Inflammatory macrophage treated with lipopolysaccharide for 1 hour (primary cell): ENCODE measurements around the gene CABYR.
"Not testable (repeated sequence)": the region's sequence is repeated elsewhere in the genome, so short reads cannot be mapped to it uniquely, and the experiment has no call there.

ENCODE experiments used
- DNase-seq, 2 donors: peaks; one replicate each; pipeline ENCODE4 v3.0.0-alpha.2; 2020 to 2022

The CABYR gene

GRCh38 chr18:24130494-24130893 is 8.4 kb upstream of the CABYR start:
- DNase-seq = no peak

- DNase-seq = no peak
These were observed 1.9 kb upstream of the CABYR start for GRCh38 chr18:24136967-24137373.

- DNase-seq = peak; percentile 38 to 45
These were observed 463 bp upstream of the CABYR start for GRCh38 chr18:24138409-24138788.

- no peak for DNase-seq
These were observed 1.8 kb downstream of the CABYR start for GRCh38 chr18:24140697-24141096.

- no peak for DNase-seq
These were observed 3.5 kb downstream of the CABYR start for GRCh38 chr18:24142376-24142775.

- DNase-seq = not testable (repeated sequence)
These were observed 10.7 kb downstream of the CABYR start for GRCh38 chr18:24149591-24149990.

GRCh38 chr18:24153397-24153796 is 14.5 kb downstream of the CABYR start:
- DNase-seq = no peak

GRCh38 chr18:24157855-24158254 is 19.0 kb downstream of the CABYR start:
- no peak for DNase-seq

GRCh38 chr18:24160086-24160485 is 21.2 kb downstream of the CABYR start:
- no peak for DNase-seq

- no peak for DNase-seq
These were observed 22.4 kb downstream of the CABYR start for GRCh38 chr18:24161304-24161703.

GRCh38 chr18:24168496-24168895 is 29.6 kb downstream of the CABYR start:
- DNase-seq = no peak

- no peak for DNase-seq
These were observed 31.5 kb downstream of the CABYR start for GRCh38 chr18:24170360-24170759.

GRCh38 chr18:24173997-24174396 is 35.1 kb downstream of the CABYR start:
- no peak for DNase-seq

- DNase-seq = peak; percentile 8 to 71
These were observed 38.0 kb downstream of the CABYR start for GRCh38 chr18:24176727-24177416.

- no peak for DNase-seq
These were observed 38.8 kb downstream of the CABYR start for GRCh38 chr18:24177499-24178133.

- DNase-seq = no peak
These were observed 41.2 kb downstream of the CABYR start for GRCh38 chr18:24180048-24180447.

- no peak for DNase-seq
These were observed 42.9 kb downstream of the CABYR start for GRCh38 chr18:24181806-24182205.

- no peak for DNase-seq
These were observed 46.9 kb downstream of the CABYR start for GRCh38 chr18:24185805-24186204.

- peak; percentile 7 to 24 for DNase-seq
These were observed 48.2 kb downstream of the CABYR start for GRCh38 chr18:24187049-24187448.

GRCh38 chr18:24187689-24188088 is 48.8 kb downstream of the CABYR start:
- DNase-seq = no peak

GRCh38 chr18:24188120-24188519 is 49.3 kb downstream of the CABYR start:
- no peak for DNase-seq

GRCh38 chr18:24189007-24189528 is 50.2 kb downstream of the CABYR start:
- DNase-seq = peak in 1 of 2 donors; percentile 25

- no peak for DNase-seq
These were observed 50.9 kb downstream of the CABYR start for GRCh38 chr18:24189664-24190346.

GRCh38 chr18:24190590-24190989 is 51.7 kb downstream of the CABYR start:
- no peak for DNase-seq
